HG03097 (cell line): Measurements from ENCODE around the gene ARMC3.
"Not testable (repeated sequence)": the region's sequence is repeated elsewhere in the genome, so short reads cannot be mapped to it uniquely, and the experiment has no call there.

Experiments used
- ATAC-seq: cut with Tn5 transposase; IDR thresholded peaks from one replicate; pipeline ENCODE4 v1.9.1; 2021; ENCODE audit not compliant: unreplicated experiment, low FRiP score

Gene ARMC3, protein sequence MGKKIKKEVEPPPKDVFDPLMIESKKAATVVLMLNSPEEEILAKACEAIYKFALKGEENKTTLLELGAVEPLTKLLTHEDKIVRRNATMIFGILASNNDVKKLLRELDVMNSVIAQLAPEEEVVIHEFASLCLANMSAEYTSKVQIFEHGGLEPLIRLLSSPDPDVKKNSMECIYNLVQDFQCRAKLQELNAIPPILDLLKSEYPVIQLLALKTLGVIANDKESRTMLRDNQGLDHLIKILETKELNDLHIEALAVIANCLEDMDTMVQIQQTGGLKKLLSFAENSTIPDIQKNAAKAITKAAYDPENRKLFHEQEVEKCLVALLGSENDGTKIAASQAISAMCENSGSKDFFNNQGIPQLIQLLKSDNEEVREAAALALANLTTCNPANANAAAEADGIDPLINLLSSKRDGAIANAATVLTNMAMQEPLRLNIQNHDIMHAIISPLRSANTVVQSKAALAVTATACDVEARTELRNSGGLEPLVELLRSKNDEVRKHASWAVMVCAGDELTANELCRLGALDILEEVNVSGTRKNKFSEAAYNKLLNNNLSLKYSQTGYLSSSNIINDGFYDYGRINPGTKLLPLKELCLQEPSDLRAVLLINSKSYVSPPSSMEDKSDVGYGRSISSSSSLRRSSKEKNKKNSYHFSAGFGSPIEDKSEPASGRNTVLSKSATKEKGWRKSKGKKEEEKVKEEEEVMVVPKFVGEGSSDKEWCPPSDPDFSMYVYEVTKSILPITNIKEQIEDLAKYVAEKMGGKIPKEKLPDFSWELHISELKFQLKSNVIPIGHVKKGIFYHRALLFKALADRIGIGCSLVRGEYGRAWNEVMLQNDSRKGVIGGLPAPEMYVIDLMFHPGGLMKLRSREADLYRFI

DNA sequence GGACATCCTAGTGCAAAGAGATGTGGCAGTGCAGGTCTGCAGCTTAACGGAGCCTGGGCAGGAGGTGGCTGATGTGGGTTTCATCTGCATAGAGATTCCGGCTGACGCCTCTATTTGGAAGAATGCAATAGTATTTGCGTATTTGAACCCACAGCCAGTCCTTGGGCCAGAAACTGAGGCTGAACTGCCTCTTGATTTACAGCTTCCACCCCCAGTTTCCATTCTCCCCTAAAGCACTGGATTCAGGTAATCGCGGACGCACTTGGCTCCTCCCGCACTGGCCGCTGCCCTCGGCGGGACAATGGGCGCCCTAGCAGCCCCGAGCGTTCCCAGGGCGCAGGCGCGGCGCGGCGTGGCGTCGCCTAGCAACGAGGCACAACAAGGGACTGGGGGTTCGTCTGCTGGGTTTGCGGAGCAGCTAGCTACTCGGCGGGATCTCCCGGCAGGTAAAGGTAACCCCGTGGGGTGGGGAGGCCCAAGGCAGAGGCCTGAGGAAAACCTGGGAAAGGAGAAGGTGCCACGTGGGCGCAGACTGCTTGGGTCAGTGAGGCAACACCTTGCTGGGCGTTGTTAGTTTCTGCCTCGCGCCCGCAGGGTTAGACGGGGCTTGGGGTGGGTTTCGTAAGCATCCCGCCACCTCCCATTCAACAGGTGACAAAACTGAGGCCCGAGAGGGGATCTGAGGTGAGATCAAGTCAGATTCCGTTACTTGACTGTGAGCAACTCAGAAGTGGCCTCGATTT lies at the start of gene ARMC3:
TSS of gene ARMC3 (plus strand) at position 393 of the 743 bp plus-strand sequence. CDS start 3,944 bp downstream, outside the sequence.
- ATAC-seq: no peak

DNA sequence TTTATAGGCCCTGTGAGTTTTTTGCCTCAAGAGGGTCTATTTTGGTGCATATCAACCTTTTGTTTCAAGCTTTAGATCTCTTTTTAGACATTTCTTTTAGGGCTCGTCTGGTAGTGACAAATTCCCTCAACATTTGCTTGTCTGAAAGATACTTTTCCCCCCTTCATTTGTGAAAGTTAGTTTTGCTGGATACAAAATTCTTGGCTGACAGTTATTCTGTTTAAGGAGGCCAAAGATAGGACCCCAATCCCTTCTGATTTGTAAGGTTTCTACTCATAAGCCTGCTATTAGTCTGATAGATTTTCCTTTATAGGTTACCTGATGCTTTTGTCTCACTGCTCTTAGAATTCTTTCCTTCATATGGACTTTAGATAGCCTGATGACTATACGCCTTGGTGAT lies 36.1 kb upstream of the ARMC3 start:
- no peak for ATAC-seq

DNA sequence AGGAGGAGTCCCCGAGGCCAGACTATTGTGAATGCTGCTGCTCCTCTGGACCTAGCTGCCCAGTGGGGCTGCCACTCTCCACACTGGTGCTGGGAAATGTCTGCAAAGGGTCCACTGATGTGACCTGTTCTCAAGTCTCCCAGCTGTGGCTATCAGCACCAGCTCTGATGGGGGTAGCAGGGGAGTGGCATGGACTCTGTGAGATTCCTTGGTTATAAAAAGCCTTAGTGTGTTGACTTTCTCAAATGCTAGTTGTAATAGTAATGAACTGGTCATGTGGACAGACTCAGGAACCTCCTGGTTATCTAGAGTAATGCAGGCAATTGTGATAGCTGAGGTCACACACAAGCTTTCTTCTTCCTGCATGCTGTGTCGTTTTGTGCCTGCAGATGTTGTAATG lies 34.1 kb upstream of the ARMC3 start:
- no peak for ATAC-seq

DNA sequence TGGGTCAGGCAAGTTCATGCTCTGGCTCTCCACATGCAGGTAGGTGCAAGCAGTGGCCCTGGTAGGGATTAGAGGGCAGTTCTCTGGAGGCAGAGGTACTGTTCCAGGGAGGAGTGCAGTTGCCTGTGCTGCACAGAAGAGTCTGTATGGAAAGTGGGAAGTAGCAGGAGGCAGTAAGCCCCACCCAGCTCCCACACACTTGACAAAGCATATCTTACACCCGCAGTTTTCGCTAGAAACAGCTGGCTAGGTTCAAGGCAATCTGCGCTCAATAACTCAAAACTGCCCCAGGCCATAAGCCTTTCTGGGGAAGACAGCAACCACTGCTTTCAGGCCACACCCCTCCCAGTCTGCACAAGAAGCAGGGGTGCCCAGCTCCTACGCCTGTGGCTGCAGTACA lies 33.1 kb upstream of the ARMC3 start:
- no peak for ATAC-seq

DNA sequence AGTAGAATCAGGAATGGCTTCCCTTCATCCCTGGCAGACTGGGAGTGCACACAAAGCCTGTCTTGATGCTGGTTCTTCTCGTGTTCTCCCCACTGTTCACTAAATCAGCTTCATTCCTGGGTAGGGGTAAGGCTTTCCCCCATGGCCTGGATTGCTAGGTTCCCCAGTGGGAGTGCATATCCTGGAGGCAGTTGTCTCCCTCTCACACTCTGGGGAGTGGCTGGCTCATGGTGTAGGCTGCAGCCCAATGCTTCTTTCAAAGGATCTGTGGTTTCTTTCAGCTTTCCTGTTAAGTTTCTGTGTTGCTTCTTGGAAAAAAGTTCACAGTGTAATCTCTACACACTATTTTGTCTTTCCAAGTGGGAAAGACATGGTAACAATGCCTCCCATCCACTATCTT lies 32.6 kb upstream of the ARMC3 start:
- no peak for ATAC-seq

DNA sequence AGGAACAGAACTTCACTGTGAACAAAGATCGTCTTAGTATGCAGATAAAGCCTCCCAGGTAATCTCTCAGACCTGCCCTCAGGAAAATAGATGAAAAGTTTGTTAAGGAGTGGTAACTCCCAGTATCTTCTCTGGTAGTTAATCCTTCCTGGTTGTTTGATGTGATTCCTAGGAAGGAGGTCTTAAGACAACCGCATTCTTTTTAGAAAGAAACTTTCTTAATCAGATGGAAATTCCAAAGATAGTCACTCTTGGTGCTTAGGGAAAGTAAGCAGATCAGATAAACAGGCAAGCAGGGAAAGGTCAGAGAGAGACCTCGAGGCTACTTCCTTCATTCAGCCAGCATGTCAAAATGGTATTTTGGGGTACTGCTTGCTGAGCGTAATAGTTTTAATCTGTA lies 30.5 kb upstream of the ARMC3 start:
- no peak for ATAC-seq

DNA sequence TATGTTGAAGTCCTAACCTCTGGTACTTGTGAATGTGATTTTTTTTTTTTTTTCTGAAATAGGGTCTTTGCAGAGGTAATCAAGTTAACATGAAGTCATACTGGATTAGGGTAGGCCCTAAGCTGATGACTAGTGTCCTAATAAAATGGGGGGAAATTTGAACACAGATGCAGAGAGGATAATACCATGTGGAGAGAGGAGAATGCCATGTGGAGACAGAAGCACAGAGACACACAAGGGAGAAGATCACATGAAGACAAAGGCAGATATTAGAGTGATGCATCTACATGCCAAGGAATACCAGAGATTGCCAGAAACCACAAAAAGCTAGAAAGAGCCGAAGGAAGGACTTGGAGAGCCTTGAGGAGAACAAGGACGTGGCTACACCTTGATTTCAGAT lies 28.5 kb upstream of the ARMC3 start:
- ATAC-seq: no peak

DNA sequence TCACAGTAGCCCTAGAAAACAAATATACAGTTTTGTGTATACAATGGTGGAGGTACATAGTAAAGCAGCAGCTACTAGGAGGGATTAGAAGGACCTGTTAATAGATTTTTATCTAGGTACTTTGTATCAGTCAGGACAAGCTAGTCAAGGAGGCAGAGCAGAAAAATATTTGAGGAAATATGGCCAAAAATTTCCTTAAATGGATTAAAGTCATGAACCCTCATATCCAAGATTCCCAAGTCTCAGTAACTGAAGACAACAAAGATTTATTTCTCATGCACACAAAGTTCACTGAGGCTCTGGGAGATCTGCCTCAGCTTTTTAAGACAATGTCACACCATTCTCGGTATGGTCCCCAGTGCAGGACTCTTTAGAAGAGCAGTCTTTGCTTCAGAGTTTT lies 28.1 kb upstream of the ARMC3 start:
- no peak for ATAC-seq

DNA sequence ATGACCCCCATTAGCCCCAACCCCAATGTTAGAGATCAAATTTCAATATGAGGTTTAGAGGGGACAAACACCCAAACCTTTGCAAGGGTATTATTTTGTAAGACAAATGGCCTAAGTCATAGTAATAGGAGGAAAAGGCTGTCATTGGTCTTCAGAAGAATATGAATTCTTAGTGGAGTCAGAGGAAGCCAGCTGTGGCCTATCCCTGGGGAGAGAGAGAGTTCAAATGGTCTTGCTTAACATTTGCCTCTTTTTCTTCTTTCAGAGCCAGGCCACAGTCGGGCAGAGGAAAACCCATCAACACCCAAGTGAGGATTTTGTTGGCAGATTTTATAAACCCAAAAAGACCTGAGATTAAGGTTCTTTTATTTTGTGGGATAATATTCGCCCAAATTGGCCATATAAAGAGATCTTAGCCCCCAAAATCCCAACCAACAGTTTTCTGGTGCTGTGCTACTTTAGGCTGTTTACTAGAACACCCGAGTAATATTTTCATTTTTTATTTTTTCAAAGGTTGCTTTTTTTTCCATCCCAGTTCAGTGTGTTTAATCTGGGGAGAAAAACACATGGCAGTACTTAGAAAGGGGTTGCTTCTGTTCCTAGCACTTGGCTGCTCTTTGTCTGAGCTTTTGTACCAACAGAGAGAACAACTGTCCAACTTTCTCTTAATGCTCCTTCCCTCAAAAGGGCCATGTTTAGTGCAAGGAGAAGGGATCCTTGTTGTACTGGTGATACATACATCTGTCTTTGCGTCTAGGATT lies 26.8 kb upstream of the ARMC3 start:
- ATAC-seq: no peak

DNA sequence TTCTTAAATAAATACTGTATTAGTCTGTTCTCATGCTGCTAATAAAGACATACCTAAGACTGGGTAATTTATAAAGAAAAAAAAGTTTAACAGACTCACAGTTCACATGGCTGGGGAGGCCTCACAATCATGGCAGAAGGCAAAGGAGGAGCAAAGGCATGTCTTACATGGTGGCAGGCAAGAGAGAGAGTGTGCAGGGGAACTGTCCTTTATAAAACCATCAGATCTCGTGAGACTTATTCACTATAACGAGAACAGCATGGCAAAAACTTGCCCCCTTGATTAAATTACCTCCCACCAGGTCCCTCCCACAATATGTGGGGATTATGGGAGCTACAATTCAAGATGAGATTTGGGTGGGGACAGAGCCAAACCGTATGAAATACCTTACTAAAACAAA lies 25.7 kb upstream of the ARMC3 start:
- not testable (repeated sequence) for ATAC-seq

DNA sequence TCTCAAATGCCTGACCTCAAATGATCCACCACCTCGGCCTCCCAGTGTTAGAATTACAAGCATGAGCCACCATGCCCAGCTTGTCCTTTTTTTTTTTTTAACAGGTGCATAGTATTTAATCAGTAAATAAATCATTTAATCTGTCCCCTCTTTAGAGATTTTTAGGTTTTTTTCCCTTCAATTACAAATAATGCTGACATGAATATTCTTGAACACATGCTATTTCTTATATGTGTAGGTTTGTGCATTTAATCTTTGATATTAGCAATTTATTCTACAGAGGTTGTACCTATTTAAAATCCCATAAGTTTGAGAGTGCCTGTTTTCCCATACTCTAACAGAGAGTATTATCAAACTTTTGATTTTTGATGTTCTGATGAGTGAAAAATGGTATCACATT lies 24.2 kb upstream of the ARMC3 start:
- ATAC-seq: no peak

DNA sequence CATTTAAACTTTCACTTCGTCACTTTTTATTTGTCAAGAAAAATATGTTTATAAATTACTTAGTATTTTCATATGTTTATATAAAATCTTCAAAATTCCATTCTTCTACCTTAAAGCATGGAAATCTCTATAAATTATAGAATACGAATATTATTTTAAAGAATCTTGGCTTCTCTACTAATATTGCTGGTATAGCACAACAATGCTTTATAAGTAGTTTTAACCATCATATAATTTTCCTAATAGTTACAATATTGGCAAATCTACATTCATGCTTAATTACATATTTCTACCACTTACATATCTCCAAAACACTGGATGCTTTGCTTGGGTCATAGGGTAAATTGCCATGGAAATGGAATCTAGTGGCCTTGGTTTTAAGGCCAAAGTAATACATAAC lies 21.1 kb upstream of the ARMC3 start:
- ATAC-seq: no peak

DNA sequence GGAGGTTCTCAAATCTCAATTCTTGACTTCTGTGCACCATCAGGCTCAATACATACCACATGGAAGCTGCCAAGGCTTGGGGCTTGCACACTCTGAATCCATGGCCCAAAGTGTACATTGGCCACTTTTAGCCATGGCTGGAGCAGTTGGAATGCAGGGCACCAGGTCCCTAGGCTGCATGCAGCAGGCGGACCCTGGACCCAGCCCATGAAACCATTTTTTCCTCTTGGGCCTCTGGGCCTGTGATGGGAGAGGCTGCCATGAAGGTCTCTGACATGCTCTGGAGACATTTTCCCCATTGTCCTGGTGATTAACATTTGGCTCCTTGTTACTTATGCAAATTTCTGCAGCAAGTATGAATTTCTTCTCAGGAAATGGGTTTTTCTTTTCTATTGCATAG lies 19.0 kb upstream of the ARMC3 start:
- ATAC-seq: no peak

DNA sequence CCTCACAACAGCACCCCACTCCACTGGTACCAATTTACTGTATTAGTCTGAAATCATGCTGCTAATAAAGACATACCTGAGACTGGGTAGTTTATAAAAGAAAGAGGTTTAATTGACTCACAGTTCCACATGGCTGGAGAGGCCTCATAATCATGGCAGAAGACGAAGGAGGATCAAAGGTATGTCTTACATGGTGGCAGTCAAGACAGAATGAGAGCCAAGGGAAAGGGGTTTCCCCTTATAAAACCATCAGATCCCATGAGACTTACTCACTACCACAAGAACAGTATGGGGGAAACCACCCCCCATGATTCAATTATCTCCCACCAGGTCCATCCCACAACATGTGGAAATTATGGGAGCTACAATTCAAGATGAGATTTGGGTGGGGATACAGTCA lies 18.2 kb upstream of the ARMC3 start:
- ATAC-seq: not testable (repeated sequence)

DNA sequence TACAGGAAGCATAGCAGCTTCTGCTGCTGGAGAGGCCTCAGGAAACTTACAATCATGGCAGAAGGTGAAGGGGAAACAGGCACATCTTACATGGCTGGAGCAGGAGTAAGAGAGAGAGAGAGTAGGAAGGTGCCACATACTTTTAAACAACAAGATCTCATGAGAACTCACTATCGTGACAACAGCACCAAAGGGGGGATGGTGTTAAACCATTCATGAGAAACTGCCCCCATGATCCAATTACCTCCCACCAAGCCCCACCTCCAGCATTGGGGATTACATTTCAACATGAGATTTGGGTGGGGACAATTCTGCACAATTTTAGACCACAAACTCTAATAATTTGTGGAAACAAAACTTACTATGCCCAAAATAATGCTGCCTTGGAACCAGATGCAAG lies 16.8 kb upstream of the ARMC3 start:
- no peak for ATAC-seq

DNA sequence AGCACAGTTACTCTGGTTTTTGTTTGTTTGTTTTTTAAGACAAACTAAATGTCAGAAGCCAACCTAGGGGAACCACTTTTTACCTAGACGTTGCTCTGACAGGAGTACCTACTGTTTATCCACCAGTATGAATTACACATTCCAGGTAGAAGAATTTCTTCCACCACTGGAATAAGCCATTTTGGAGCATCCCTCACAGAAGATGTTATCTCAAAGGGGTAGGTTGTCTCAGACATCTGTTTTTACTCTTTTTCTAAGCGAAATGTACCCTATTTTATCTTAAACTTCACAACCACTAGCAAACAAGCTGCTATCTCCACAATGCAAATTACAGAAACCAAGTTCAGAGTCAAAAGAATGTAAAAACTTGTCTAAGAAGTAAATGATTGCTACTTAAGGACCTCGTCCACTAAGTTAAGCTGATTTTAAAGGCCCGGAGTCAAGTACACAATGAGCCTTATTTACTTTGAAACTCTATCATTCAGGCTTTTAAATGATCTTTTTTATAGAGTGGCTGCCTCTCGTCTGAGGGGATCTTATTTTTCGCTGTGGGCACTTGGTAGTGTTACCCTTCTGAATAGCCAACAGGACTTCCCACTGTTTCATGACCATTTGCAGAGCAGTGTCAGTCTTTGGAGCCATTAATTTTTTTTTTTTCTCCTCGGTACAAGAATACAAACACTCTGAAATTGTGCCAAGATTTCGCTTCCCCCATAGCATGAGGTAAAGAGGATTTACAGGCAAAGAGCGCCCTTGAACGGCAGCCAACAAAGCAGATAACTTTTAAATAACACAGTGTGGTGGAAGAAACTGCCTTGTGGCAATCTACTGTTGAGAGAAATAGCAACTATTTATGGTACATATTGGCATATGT lies 15.7 kb upstream of the ARMC3 start:
- ATAC-seq: no peak

DNA sequence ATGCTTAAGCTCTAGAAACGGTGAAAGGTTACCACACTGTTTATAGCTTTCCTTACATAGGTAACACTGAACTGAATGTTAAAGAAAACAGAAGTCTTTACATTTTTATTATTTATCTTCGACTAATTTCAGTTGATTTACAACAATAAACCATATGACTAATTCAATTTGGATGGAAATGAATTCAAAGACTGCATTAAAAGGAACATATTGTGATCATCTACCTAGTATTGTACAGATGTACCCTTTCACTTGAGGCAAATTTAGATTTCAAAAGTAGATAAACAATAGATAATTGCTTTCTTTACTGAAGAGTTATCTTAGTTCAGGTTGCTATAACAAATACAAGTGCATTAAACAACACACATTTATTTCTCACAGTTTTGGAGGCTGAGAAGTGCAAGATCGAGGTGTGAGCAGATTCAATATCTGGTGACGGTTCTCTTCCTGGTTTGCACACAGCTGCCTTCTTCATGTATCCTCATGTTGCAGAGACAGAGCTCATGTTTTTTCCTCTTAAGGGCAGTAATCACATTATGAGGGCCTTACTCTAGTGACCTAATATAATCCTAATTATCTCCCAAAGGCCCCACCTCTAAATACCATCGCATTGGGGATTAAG lies 15.0 kb upstream of the ARMC3 start:
- no peak for ATAC-seq

DNA sequence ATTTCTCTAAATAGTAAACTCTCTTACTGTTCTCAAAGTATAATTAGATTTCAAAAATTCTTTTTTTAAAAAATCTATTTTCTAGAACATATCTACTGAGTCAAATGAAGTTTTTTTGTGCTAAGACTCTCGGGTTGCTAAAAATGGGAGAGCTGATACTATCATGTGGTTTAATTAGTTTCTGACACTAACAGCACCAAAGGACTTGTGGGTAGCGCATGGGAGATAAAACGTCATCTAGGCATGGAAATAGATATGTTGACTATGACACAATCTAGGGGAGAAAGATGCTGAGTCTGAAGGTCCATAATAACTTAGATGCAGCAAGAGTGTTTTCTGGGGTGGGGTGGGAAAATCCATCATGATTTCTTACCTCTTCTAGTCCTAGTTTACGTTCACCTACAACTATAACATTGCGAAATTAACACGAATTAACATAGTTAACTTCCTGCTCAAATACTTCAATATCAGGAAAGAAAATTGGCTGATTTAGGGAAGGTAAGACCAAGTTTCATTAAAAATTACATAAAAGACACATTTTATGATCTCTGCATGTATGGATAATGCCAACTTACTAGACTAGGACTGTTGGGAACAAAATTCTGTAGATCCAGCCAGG lies 14.3 kb upstream of the ARMC3 start:
- ATAC-seq: no peak

DNA sequence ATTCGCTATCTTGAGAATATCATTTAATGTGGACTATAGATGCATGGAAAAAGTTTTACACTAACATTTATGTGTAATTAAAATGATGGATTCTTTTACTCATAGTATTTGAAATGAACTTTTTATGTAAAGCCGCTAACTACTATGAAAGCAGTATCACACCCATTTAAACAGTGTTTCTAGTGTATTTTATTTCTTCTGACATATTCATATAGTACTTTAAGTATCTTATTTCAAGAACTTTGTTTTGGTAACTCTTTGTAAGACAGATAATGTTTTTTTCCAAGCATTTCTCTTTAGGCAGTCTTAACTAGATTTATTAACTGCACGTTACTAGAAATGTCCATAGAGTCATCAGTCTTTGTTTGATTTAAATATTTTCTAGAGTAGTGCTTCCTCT lies 12.5 kb upstream of the ARMC3 start:
- no peak for ATAC-seq
